SK-N-SH treated with all-trans-retinoic acid at 6 μM for 48 hours (cell line): Measurements from ENCODE around the gene ACOXL.

Experiments used
- ISL1 ChIP-seq: fragments of 250-450 bp; sonication (Bioruptor Pico); IDR thresholded peaks from 2 replicates; pipeline ENCODE4 v2.1.2; 2022; ENCODE audit warnings: mild to moderate bottlenecking, moderate library complexity
- SNAI2 ChIP-seq: fragments of 250-450 bp; sonication (Bioruptor Pico); IDR thresholded peaks from 2 replicates; pipeline ENCODE4 v1.5.0; 2020; ENCODE audit warnings: mild to moderate bottlenecking, moderate library complexity
- TF ChIP-seq, protein P1 (sequence below): fragments of 250-450 bp; sonication (Bioruptor Pico); IDR thresholded peaks from 2 replicates; pipeline ENCODE4 v1.5.0; 2020; ENCODE audit warnings: mild to moderate bottlenecking, moderate library complexity

DNA sequence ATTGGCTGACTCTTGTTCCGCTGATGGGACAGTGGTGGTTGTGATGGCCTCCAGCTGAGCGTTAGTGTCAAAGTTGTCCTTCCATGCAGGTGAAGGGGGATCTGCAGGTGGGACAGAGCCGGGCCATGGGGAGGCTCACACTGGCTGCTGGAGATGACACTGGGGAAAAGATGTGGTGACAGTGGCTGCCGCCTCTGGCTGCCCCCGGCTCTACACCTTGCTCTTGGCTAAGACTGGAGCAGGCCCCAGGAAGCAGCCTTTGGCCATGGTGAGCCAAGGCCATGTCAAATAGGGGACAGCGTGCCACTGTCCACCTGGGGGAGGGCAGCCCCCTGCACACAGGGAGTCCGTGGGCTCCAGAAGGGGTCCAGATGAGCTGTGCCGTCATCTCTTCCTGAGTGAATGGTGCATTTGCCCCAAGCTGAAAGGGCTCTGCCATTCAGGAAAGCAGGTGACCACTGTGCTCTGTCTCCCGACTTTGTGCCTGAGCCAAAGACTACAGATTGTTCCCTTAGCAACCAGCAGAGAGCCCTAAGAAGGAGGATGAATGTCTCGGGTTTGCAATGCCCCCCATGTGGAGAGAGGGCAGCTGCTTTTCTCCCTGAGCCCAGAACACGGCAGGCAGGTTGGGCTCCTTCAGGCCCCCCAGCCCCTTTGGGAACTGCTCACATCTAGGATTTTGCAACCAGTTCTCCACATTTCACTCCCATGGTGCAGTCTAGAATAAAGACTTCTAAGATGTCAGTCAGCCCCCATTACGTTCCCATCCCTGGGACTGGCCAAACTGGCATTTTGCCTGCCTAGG lies 309.2 kb downstream of the ACOXL start:
- TF ChIP-seq ISL1 (CRISPR knock-in tag) = no peak
- TF ChIP-seq SNAI2 = no peak
- TF ChIP-seq, protein P1, sequence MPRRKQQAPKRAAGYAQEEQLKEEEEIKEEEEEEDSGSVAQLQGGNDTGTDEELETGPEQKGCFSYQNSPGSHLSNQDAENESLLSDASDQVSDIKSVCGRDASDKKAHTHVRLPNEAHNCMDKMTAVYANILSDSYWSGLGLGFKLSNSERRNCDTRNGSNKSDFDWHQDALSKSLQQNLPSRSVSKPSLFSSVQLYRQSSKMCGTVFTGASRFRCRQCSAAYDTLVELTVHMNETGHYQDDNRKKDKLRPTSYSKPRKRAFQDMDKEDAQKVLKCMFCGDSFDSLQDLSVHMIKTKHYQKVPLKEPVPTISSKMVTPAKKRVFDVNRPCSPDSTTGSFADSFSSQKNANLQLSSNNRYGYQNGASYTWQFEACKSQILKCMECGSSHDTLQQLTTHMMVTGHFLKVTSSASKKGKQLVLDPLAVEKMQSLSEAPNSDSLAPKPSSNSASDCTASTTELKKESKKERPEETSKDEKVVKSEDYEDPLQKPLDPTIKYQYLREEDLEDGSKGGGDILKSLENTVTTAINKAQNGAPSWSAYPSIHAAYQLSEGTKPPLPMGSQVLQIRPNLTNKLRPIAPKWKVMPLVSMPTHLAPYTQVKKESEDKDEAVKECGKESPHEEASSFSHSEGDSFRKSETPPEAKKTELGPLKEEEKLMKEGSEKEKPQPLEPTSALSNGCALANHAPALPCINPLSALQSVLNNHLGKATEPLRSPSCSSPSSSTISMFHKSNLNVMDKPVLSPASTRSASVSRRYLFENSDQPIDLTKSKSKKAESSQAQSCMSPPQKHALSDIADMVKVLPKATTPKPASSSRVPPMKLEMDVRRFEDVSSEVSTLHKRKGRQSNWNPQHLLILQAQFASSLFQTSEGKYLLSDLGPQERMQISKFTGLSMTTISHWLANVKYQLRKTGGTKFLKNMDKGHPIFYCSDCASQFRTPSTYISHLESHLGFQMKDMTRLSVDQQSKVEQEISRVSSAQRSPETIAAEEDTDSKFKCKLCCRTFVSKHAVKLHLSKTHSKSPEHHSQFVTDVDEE (CRISPR knock-in tag) = no peak
